Left renal cortex interstitium (tissue), 4 donors: ENCODE results near the gene LAIR2. TPM values are rescaled to one million over a fixed set of nuclear protein-coding genes. Genes with fewer than 3 reads are reported as not detected.
A peak's percentile ranks its signal among the peaks of the same experiment; 100 is the strongest.

ENCODE experiments used
- DNase-seq, 4 donors: peaks; one replicate each; pipeline ENCODE4 v3.0.0-alpha.2; 2013; ENCODE audit warnings: low read depth in 4 of 4, low spot score in 2 of 4, missing footprints in 1 of 4
- polyA plus RNA-seq, 4 donors: library from polyadenylated mRNA; unstranded; fragments of 120-200 nt; gene quantifications; one replicate each; pipeline ENCODE4 v1.2.1, GENCODE V29; 2013; ENCODE audit not compliant: insufficient read length in 4 of 4

Gene LAIR2, protein sequence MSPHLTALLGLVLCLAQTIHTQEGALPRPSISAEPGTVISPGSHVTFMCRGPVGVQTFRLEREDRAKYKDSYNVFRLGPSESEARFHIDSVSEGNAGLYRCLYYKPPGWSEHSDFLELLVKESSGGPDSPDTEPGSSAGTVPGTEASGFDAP
- not detected for polyA plus RNA-seq

DNA sequence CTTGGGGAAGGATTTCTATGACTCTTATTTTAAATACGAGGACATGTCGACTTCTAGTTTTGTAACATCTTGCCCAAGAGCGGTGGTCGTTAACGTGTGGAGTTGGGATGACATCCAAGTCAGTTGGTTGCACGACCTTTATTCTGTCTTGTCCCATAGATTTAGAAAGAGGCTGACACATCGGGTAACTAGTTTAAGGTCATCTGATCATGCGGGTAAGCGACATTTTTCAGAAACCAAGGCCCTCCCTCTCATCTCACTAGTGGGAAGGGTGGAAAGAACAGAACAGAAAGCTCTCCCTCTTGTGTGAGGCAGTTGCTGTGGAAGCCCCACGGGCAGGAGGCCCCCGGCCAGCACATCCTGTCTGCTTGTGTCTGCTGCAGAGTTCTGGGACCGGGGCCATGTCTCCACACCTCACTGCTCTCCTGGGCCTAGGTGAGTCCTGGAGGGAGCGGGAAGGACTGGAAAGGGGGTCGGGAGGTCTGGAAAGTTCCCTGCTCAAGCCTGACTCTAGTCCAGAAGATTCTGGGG is at the start of gene LAIR2:
Gene LAIR2, plus strand, starts transcription at position 314 of the 531 bp plus-strand sequence. Its CDS starts 88 bp downstream, at position 402.
- no peak for DNase-seq

DNA sequence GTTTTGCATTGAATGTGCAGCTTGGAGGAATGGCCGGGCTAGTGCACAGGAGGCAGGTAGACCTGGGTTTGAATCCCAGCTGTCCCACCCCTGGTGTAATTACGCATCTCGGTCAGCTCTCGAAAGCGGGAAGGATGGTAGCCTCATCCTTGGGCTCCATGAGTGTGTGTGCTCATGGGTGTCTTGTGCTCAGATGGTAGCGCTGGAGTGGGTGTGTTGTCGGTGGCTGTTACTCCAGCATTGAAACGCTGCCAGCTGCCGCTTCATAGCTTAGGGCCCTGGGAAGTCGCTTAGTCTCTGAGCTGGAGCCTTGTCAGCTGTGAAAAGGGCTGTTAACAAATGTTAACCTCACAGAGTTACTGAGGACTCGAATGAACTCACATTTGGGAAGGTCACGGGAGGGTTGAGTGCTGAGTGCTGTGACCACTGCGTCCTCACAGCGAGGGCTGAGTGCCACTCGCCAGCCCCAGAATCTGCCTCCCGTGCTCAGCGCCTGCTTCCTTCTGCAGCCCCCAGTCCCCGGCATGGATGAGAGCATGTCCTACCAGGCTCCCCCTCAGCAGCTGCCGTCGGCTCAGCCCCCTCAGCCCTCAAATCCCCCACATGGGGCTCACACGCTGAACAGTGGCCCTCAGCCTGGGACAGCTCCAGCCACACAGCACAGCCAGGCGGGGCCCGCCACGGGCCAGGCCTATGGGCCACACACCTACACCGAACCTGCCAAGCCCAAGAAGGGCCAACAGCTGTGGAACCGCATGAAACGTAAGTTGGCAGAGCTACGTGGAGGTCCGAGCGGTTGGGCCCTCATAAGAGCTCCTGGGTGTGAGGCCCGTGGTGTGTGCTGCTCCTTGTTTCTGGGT is 48.5 kb upstream of the LAIR2 start:
- no peak for DNase-seq

DNA sequence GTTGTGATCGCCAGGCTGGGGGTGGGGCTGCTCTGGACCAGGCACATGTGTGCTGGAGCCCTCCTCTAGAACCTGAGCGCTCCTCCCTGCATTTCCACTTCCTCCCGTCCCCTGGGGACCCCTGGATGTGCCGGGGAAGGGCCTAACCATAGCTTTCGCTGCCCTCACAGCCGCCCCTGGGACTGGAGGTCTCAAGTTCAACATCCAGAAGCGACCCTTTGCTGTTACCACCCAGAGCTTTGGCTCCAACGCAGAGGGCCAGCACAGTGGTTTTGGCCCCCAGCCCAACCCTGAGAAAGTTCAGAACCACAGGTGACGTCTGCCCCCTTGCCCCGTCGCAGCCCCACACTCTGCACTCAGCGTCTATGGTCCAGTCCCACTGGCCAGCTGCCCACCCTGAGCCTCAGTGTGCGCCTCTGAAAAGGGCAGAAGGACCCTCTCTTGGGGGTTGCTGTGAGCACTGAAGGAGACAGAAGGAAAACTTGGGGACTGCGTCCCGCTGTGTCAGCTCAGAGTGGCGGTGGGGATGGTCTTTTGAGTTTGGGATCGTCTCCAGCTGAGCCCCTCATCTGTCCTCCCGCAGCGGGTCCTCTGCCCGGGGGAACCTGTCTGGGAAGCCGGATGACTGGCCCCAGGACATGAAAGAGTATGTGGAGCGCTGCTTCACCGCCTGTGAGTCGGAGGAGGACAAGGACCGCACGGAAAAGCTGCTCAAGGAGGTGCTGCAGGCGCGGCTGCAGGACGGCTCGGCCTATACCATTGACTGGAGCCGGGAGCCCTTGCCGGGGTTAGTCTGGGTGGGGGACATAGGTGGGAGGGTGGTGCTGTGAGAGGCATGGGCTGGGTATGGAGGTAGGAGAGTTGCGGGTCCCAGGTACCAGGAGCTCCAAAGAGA is 47.6 kb upstream of the LAIR2 start:
- no peak for DNase-seq

DNA sequence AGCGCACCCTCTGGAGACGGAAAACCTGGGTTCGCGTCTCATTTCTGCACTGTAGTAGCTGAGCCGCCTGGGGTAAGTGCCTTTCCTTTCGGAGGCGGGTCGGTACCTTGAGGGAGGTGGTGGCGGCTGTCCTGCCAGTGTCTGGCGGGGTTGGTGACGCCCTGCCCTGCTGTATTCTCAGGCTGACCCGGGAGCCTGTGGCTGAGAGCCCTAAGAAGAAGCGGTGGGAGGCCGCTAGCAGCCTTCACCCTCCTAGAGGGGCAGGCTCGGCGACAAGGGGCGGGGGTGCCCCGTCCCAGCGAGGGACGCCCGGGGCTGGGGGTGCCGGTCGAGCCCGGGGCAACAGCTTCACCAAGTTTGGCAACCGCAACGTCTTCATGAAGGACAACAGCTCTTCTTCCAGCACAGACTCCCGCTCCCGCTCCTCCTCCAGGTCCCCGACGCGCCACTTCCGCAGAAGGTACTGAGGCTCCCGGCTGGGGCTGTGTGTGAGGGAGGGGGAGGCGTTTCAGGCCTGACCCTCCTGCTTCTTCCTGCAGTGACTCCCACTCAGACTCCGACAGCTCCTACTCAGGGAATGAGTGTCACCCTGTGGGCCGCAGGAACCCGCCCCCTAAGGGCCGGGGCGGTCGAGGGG is 46.7 kb upstream of the LAIR2 start:
- DNase-seq, result no peak

DNA sequence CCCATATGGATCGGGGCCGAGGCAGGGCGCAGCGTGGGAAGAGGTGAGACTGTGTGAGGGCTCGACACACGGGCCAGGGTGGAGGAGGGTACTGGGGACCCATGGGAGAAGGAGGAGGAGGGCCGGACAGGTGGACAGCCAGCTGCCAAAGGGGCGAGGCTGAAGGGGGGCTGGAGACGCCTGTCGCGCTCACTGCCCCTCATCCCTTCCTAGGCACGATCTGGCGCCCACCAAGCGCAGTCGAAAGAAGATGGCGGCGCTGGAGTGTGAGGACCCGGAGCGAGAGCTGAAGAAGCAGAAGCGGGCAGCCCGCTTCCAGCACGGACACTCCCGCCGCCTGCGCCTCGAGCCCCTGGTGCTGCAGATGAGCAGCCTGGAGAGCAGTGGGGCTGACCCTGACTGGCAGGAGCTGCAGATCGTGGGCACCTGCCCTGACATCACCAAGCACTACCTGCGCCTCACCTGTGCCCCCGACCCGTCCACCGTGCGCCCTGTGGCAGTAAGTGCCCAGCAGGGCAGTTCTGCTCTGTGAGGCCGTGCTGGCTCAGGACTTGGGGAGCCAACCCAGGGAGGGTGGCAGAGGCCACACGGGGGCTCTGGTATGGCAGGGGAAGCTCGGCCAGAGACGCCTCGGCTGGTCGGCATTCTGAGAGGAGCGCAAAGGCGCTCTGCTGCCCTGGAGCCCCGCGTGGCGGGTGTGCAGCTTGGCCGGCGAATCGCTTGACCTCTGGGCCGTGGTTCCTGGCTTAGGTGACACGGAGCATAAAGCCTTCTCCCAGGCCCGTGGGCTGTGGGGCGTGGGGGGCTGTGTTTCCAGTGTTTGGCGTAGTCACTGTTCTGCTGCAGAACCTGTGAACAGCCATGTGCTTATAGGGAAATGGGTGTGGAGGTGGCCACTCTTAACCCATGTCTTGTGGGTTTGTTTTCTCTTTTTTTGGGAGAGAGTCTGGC is 45.9 kb upstream of the LAIR2 start:
- DNase-seq, result no peak

DNA sequence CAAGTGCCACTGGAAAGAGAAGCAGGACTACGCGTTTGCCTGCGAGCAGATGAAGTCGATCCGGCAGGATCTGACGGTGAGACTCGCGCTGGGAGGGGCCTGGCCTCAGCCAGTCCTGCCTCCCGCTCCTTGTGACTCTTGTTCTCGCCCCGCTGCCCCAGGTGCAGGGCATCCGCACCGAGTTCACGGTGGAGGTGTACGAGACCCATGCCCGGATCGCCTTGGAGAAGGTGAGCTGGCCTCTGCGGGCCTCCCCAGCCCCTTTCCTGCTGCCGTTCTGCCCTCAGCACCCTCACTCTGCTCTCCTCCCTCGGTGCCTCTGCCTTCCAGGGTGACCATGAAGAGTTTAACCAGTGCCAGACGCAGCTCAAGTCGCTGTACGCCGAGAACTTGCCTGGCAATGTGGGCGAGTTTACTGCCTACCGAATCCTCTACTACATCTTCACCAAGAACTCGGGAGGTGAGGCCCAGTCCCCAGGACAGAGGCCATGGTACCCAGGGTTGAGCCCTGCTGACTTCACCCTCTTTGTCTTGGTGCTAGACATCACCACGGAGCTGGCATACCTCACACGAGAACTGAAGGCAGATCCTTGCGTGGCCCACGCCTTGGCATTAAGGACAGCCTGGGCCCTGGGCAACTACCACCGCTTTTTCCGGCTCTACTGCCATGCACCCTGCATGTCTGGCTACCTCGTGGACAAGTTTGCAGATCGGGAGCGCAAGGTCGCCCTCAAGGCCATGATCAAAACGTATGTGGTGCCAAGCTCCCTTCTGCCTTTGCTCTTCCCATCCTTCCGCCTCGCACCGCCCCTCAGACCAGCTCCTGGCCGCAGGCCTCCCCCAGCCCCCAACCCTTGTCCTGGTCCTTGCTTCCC is 44.6 kb upstream of the LAIR2 start:
- DNase-seq, result no peak

DNA sequence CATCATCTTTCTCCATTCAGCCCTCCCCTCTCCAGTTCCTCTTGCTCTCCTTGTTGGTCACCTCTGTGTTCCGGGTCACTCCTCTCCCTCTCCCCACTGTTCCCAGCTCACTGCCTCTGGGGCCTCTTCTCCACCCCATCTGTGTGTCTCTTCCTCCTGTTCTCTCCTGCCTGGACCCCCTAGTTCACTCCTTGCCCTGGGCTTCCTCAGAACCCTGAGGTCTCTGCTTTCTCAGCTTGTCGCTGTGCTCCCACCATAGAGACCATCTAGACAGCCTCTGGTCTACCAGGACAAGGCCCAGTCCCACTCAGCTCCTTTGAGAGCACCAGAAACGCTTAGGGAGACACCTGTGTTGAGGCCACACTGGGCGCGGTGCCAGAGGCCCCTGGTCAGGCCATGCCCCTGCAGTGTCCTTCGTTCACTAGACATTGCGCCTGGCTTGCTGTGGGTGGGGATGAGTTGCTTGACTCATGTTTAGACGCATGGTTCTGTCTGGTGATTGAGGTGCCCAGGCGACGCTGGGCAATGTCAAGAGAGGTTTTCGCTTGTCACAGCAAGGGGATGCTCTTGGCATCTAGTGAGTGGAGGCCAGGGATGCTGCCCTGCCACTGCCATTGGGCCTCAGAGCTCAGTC is 43.9 kb upstream of the LAIR2 start:
- no peak for DNase-seq

DNA sequence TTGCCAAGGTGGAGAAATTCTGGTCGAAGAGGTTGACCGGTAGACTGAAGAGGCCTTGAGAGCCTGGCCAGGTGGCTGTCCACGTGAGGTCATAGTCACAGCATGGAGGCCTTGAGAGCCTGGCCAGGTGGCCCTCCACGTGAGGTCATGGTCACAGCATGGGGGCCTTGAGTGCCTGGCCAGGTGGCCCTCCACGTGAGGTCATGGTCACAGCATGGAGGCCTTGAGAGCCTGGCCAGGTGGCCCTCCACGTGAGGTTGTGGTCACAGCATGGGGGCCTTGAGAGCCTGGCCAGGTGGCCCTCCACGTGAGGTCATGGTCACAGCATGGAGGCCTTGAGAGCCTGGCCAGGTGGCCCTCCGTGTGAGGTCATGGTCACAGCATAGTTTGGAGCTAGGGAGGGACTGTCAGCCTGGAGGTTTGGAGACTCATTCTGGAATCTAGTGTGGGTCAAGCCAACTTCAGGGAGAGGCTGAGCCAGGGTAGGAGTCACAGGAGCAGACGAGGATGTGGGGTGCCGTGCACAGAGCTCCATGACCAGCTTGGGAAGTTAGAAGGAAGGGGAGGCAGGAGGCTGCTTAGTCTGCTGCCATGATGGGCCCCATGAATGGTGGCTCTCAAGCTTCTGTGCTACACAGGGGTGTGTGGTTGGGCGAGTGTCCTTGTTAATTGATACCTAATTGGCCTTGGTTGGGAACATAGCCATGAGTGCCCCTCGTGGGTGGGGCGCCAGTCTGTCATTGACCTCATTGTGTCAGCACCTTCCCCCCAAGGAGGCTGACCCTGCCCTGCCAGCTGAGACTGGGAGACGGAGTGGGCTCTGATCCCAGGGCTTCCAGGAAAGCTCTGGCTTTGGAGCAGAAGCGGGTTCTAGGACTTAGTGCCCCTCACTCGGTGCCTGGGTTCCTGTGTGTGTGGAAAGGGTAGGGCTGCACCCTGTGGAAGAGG is 43.1 kb upstream of the LAIR2 start:
- no peak for DNase-seq

DNA sequence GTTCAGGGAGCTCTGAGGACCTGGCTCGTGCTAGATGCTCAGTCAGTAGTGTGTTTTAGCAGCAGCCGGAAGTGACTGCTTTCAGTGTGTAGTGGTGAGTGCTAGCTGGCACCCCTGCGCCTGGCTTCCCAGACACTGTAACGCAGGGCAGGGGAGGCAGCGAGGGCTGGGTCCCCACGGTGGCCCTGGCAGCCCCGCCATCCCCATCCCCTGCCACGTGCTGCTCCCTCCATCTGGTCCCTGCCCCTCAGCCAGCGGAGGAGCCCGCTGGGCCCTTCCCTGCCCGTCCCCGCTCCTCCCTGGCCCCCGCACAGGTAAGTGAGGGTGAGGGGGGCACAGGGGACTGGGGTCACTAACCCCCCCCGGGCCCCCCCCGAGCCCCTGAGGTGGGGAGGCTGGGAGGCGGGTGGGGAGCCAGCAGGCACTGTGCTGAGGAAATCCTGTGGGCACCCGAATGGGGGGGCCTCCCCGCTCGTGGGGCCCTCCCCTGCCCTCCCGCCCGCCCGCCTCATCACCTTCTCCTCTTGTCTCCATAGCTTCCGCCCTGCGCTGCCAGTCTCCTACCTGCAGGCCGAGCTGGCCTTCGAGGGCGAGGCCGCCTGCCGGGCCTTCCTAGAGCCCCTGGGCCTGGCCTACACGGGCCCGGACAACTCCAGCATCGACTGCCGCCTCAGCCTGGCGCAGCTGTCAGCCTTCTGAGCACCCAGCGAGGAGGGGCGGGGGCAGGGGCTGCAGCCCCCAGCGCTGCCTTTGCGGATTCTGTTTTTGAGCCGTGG is 42.2 kb upstream of the LAIR2 start:
- no peak for DNase-seq

DNA sequence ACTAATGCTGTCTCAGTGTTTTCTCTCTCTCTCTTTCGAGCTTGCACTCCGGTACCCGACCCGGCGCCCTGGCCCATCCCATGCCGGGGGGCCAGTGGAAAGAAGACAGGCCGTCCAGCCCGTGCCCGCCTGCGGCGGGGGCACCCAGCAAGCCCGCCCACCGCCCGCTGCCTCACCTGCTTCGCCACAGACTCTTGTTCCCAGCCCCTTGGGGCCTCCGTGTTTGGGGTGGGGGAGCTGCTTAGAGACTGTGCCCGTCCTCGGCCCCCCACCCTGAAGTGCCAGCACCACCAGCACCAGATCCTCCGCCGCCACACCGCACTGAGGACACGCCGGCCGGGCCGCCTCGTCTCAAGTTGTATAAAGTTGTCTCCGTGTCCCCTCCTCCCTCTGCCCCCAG is 41.4 kb upstream of the LAIR2 start:
- no peak for DNase-seq

DNA sequence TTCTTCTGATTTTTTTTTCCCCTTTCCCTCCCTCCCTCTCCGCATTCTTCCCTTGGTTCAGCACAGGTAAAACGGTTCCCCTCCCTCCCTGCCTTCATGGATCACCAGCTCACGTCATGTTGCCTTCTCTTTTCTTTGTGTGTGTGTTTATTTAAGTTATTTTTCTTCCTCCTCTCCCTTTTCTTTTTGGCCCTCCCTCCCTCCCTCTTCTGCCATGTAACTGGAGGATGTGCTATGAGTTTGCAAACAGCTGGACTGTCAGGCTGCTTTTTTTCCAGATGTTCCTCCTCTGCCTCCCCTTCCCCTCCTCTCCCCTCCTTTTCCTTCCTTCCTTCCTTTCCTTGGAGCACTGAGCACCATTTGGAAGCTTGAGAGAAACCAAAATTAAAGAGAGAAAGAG is 41.0 kb upstream of the LAIR2 start:
- DNase-seq, result no peak

DNA sequence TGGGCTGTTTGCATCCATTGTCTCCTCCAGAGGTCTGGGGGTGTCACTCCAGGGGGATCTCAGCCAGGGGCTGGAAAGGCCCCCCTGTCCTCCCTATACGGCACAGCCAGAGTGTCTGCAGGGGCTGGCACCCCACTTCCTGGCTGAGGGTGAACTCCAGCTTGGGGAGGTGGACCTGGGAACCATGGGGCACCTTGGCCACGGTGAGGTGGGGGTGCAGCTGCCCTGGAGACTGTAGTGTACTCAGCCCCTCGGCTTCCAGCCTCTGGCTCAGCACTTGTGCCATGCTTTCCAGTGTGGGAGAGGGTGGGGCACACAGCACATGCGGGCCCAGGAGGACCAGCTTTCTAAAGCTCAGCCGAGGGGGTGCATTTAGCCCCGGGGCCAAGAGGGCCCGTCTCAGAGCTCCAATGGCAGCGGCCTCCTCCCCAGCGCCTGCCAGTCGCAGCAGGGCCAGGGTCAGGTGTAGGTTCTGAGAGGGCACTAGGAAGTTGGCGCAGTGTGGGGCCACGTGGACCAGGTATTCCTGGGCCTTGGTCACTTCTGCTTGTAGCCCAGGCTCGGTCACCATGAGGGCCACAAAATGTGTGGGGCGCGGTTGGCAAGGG is 40.5 kb upstream of the LAIR2 start:
- DNase-seq, result no peak

DNA sequence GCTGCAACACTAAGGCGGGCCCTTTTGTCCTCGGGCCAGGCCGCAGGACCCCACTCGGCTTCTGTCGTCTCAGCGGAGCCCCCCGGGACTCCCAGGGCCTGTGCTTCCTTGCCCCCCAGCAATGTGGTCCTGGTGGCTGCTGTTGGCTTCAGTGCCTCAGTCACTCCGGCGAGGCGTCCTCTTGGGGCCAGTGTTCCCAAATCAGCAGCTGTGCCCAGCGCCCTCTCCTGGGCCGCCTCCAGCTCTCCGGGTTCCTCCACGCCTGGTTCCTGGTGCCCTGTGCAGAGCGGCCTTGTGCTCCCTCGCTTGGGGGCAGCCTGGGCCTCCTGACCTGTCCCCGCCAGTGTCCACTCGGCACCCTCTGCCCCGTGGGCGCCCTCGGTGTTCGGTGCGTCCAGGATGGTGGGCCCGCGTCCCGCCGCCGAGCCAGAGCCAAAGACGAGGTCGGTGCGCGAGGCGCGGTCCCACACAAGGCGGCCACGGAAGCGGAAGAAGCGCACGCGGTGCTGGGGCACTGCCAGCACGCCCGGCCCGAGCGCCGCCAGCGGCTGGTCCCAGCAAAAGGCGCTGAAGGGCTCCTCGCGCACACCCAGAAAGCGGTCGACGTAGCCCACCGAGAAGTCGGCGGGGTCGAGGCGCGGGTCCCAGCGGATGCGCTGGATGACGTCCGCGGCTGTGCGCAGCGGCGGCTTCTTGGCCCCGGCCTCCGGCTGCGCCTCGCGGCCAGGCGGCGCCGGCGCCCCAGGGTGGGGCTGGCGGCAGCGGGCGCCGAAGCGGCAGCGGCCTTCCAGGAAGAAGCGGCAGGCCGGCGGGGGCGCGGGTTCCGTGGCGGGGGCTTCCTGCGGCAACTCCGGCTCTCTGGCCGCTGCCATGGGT is 39.7 kb upstream of the LAIR2 start:
- DNase-seq, result no peak

DNA sequence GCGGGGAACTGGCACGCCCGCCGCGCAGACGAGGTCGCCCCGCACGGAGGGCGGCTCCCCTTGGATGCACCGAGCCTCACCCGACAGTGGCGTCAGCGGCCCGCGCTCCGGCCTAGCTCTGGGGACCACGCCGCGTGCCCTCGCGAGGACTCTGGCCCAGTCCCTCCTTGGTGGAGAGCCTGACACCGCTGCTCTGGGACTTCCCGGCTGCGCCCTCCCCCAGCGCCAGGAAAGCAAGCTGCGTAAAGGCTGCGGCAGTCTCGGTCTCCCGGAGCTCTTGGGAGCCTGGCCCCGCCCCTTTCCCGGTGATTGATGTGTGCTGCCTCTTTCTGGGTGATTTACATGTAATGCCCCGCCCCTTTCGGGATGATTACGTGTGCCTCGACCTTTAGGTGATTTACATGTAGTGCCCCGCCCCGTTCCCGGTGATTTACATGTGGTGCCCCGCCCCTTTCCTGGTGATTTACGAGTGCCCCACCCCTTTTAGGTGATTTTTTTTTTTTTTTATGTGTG is 39.0 kb upstream of the LAIR2 start, which contains the start of gene LENG9:
Gene LENG9, minus strand, starts transcription at position 248 of the 513 bp plus-strand sequence. CDS start 252 bp downstream, outside the sequence.
- DNase-seq, result peak in 2 of 4 donors; percentile 85 to 89
